ENCODE results near the gene CEP152. TPM values are rescaled to one million over a fixed set of nuclear protein-coding genes. Genes with fewer than 3 reads are reported as not detected.

Gene CEP152
- total RNA-seq, 1 experiment from 2014 or later, result 34.5 TPM

DNA sequence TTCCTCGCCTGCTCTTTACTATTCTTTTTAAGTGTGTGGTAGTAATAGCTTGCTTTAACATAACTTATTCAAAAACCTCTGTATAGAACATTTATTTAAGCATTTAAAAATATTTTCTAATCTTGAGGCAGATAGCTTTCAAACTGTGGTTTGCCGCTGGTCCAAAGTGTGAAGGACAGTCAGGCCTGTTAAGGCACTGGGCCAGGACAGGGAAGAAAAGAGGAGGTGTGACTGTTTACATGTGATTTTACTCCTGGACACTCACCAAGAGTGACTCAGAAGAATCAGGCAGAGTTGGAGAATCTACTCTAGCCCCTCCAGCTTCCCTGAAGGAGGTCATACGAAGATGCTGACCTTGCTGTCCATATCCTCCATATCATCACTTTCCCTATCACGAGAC lies 44.7 kb downstream of the CEP152 start:
- DNase-seq (ENCODE audit: low read depth), result peak; percentile 29

- DNase-seq (ENCODE audit: low read depth), result no peak
Measured at GRCh38 chr15:48765022-48765421, 45.8 kb downstream of the CEP152 start.

DNA sequence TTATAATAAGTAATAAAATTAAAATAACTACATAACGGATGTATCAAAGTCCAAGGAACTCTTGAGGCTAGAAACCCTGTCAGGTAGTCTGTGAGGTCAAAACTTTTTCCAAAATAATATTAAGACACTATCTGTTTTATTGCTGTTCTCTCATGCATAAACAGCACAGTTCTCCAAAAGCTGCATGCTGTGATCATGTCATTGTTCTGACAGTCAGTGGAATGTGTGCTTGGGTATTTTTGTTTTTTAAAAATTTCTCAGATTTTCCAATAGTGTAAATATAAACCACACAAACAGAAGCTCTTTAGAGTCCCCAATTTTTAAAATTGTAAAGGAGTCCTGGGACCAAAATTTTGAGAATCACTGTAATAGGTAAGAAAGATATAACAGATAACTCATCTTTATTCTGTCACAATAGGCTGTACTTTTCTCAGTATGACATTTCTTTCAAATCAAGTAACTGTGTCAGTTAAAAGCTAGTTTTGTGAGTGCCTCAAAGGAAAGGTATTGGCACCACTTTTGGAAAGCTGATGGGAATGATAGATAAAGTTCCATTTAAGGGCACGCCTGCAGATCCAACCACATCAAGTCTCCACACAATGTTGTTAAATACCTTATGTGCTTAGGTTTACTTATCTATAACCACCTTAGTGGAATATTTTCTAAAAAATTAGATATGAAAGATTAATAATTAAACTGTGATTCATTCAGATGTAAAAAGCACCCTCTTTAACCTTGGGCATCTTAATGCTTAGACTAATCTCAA lies 49.3 kb downstream of the CEP152 start:
- DNase-seq (ENCODE audit: low read depth), result no peak

- no peak for DNase-seq (ENCODE audit: low read depth)
Measured at GRCh38 chr15:48759921-48760320, 50.9 kb downstream of the CEP152 start.

- no peak for DNase-seq (ENCODE audit: low read depth)
Measured at GRCh38 chr15:48757661-48758060, 53.2 kb downstream of the CEP152 start.

GRCh38 chr15:48754011-48754410 lies 56.9 kb downstream of the CEP152 start:
- no peak for DNase-seq (ENCODE audit: low read depth)

DNA sequence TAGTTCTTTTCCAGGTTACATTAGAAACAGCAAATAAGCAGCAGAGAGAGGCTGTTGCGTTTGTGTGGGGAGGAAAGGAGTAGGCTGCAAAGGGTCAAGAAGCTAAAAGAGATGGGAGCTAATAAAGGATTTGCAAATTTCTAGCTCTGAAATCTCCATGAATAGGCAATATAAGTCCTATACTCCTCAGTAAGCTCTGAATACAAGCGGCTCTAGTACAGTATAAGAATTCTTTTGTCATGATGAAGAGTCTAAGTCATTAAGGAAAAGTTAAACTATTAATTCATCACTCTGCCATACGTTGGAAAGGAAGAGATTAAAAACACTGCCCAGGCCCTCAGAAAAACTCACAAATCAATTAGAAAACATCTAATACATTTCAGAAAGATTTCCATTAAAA lies 59.3 kb downstream of the CEP152 start:
- no peak for DNase-seq (ENCODE audit: low read depth)

DNA sequence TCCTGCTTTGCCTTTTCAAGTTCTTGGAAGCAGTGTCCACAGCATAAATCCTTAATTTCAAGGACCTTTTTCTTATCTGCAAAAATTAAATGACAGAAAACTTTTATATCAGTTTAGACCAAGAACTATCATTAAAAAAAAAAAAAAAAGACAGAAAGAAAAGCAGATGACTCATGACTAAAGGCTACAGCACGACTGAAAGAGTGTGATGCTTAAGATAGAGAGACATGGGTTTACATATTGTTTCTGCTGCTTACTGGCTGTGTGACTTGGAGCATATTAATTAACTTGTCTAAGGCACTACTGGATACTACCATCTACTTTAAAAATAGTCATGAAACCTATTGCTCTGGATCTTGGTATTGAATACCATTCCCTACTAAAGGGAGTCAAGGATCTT lies 62.3 kb downstream of the CEP152 start:
- peak; percentile 26 for DNase-seq (ENCODE audit: low read depth)

DNA sequence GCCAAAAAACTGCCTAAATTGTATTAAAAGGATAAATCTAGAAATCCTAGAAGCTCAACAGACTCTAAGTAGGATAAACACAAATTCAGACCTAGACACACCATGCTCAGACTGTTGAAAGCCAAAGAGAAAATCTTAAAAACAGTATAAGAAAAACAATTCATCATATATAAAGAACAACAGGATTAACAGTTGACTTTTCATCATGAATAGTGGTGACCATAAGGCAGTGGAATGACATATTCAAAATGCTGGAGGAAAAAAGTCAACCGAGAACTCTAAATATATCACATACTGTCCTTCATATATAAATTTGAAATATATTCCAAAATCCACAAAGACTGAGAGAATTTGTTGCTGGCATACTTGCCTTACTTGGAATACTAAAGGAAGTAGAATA lies 77.3 kb downstream of the CEP152 start:
- no peak for DNase-seq (ENCODE audit: low read depth)

GRCh38 chr15:48730506-48730905 lies 80.4 kb downstream of the CEP152 start:
- DNase-seq (ENCODE audit: low read depth), result no peak

DNA sequence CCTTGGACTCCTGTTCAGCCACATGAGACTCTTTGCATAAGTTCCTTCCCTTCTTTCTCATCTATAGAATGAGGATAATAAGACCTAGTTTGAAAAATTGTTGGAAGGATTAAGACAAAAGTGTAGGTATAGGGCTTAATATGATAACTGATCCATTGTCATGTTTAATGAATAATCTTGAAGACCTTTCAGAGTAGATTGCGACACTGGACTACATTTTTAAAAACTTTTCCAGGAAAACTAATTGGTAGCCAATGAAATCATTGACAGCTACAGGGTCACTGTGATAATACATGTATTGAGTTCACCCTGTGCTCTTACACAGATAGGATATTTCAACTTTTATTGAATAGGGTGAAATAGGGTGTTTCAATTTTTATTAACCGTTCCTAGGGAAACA lies 86.9 kb downstream of the CEP152 start:
- no peak for DNase-seq (ENCODE audit: low read depth)

GRCh38 chr15:48722764-48723661 lies 87.9 kb downstream of the CEP152 start:
- peak; percentile 96 for DNase-seq (ENCODE audit: low read depth)

GRCh38 chr15:48721061-48721810 lies 89.6 kb downstream of the CEP152 start:
- no peak for DNase-seq (ENCODE audit: low read depth)

DNA sequence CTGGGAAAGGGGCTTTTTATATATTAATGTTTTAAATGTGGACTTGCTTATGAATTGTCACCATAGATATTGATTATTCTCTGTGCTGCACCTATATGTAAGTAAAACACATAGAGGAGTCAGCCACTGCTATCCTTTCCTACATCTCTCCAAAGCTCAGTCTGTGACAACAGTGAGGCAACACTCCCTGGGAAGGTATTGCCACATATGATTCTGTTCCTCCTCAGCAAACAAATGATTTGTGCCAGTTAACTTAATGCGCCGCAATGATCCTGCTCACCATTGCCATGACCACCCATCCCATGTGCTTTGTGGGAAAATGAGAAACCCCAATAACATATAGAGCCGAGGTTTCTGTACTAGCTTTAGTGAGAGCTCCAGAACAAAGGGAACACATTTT lies 90.2 kb downstream of the CEP152 start:
- DNase-seq (ENCODE audit: low read depth), result no peak

DNA sequence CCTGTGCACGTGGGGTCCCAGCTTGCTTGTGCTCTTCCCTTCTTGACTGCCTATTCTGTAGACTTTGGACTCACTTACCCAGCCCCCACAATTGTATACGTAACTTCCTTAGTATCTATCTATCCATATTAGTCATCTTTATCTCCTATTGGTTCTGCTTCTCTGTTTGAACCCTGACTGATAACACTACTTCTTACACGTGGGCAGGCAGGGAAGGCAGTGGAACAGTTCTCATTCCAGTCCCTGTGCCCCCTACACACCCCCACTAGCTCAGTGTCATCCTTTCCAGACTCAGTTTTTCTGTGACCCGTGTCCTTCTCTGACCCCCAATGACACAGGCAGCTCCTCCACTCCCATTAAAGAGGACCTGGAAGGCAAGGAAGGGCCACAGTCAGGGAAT lies 91.2 kb downstream of the CEP152 start:
- no peak for DNase-seq (ENCODE audit: low read depth)

GRCh38 chr15:48718646-48719045 lies 92.2 kb downstream of the CEP152 start:
- peak; percentile 66 for DNase-seq (ENCODE audit: low read depth)

DNA sequence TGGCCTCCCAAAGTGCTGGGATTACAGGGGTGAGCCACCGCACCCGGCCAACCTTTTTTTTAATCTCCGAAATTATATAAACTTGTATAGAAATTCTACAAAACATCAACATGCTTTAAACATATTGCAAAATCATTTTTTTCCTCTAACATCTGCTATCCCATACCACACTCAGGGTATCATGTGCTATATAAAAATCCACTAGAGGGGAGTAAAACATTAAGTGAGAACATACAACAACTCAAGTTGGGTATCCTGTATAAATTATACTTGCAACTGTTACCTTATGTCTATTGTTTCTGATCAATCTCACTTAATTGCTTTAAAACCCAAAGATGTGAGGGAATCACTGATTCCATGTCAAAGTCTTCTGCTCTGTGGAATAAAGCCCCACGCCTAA lies 93.4 kb downstream of the CEP152 start:
- peak; percentile 36 for DNase-seq (ENCODE audit: low read depth)

- DNase-seq (ENCODE audit: low read depth), result no peak
Measured at GRCh38 chr15:48712546-48712945, 98.3 kb downstream of the CEP152 start.

- peak; percentile 71 for DNase-seq (ENCODE audit: low read depth)
Measured at GRCh38 chr15:48710952-48711495, 99.8 kb downstream of the CEP152 start.

GRCh38 chr15:48708641-48709040 lies 102.2 kb downstream of the CEP152 start:
- no peak for DNase-seq (ENCODE audit: low read depth)

DNA sequence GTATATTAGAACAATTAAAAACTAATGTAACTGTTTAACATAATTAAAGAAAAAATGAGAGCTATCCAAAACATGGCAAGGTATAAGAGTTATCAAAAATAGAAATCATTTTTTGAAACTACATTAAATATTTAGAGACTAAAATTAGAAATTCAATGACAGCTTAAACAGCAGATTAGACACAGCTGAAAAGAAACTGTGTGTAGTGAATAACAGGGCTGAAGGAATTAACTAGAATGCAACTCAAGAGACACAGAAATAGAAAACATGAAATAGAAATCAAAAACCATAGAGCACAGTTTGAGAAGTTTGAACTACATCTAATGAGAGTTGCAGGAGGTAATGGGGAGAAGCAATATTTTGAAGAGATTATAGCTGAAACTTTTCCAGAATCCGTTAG lies 105.5 kb downstream of the CEP152 start:
- no peak for DNase-seq (ENCODE audit: low read depth)

DNA sequence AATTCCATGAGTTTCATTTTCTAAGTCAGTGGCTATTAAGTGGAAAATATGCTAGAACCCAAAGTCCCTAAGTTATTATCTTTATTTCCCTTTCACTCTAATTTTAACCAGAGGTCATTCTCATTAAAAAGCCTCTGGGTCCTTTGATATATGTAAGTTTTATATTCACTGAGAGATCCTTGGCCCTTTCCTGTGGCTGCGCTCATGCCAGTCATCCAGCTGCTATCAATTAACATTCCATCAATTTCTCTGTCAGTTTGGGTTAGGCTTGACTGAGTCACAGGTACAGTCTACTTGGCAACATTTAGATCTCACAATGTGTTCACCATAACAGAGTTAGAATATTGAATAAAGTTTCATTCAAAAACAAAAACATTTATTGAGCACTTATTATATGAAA lies 107.3 kb downstream of the CEP152 start:
- DNase-seq (ENCODE audit: low read depth), result peak; percentile 91
